GM19324 (cell line): ENCODE results near the gene FBXL4.
"Not testable (repeated sequence)": the region's sequence is repeated elsewhere in the genome, so short reads cannot be mapped to it uniquely, and the experiment has no call there.

ENCODE experiments used
- ATAC-seq: cut with Tn5 transposase; IDR thresholded peaks from one replicate; pipeline ENCODE4 v1.9.1; 2021; ENCODE audit warnings: mild to moderate bottlenecking, moderate library complexity; ENCODE audit not compliant: unreplicated experiment, low FRiP score

Gene FBXL4

DNA sequence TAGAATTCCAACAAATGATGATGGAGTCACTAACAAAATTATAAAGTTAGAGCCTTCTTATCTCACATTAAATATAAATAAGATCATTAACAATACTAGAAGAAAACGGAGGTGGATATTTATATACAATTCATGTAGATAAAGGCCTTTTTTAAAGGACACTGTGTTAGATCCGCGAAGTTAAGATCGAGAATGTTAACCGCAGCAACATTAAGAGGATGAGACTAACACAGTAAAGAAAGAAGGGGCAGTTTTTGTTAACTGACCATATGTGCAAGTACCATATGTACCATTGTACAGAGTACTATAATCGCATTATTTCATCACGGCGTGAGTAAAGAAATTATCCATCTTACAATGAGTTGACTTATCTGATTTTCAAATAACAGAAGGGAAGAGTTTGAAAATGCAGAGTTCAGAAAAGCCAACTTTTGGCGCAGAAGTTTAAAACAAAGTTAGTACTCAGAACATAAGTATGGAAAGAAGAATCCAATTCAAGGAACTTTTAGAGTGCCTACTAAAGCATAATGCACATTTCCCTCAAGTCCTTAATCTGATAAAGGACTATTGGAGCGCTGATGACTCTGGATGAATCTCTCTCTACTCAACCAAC, 1.4 kb downstream of the FBXL4 start:
- no peak for ATAC-seq

DNA sequence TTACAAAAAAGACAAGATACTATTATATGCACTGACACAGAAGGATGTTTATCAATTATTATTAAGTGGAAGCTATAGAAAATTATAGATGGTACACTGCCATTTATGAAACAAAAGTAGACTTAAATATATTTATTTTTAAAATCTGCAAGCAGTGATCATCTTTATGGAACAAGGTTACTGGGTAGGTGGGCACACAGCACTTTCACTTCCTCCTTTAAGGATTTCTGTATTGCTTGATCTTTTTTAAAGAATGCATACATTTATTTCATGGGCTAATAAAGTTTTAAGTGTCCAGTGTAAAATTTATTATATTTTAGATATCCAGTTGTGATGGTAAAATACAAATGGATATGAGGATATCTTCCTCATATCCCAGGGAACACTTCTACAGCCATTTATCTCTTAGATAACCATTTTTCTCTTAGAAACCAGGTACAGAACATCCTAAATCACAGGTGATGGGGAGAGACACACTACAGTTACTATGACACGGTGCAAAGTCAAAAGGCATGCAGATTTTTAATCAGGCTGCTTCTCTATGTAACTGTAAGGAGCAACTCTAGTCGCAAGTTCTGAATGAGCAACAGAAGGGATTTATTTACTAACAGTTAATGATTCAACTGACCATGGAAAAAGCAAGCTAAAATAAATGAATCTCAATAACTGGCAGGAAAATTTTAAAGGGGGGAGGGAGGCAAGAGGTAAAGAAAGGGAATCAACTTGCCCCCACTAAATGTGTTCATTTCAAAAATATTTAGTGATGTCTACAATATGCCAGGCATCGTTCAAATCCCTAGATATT, 2.2 kb downstream of the FBXL4 start:
- no peak for ATAC-seq

DNA sequence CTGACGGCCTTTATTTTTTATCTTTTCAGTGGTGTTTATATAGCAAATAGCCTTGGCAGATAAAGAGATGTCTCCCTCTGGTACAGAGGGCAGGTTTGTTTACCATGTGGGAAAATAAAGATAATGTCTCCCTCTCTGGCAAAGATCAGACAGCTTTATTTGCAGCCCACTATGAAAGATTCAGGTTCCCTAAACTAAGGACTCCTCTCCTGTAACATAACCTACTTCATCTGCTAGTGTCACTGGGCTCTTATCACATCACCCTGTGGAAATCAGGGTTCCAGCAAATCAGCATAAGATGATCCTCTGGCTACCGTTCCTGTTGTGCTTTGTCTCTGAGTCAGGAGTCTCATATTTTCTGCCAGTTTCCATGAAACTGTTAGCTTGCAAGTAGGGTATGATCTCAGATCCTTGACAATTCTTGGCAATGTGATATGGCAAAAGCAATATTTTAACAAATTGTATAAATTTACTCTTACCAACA, 3.1 kb downstream of the FBXL4 start:
- ATAC-seq = no peak

DNA sequence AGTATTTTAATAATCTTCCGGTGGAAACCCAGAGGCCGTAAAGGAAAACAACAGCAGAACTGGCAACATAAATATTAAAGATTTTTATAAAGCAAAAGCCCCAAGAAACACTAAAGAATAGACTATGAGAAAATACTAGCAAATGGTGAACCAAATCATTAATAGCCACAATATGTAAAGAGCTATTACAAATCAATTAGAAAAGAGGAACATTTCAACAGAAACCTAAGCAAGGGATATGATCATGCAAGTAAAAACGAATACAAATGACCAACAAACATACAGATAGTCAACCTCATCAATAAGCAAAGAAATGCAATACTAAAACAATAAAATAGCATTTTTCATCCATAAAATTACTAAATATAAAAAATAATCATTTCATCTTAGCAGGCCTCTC, 3.6 kb downstream of the FBXL4 start:
- no peak for ATAC-seq

DNA sequence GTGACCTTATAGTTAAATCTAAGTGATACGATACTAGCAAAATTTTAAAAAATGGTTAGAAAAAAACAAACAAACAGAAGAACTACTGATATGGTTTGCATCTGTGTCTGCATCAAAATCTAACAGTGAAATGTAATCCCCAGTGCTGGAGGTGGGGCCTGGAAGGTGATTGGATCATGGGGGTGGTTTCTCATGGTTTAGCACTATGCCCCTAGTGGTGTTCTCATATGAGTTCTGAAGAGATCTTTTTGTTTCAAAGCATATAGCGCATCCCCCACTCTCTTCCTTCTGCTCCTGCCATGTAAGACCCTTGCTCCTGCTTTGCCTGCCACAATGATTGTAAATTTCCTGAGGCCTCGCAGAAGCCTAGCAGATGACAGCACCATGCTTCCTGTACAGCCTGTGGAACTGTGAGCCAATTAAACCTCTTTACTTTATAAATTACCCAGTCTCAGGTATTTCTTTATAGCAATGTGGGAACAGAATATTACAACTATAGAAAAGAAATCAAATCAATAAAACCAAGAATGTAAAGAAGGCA, 5.4 kb downstream of the FBXL4 start:
- ATAC-seq = no peak

DNA sequence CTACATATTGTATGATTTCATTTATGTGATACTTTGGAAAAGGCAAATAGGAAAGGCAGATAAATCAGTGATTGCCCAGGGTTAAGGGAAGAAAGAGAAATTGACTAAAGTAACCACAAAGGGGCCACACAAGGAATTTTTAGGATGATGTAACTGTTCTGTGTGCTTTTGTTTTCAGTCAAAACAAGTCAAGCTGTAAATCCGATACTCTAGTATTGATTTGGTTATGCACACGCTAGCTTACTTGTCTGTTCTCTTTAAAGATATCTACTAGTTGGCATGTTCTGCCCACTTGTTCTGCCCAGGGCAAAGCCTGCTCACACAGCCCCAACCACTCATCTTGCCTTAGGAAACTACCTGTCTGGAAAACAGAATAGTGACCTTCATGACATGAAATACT, 6.4 kb downstream of the FBXL4 start:
- no peak for ATAC-seq

DNA sequence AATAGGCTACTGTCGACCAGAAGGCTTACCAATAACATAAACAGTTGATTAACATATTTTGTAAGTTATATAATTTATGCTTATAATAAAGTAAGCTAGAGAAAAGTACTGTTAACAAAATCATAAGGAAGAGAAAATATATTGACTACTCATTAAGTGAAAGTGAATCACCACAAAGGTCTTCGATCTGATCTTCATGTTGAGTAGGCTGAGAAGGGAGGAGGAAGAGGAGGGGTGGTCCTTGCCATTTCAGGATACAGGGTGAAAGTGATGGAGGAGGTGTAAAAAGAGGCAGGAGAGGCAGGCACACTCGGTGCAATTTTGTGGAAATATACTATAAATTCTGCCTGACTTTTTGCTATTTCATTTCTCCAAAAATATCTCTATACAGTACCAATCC, 10.4 kb downstream of the FBXL4 start:
- ATAC-seq = no peak

DNA sequence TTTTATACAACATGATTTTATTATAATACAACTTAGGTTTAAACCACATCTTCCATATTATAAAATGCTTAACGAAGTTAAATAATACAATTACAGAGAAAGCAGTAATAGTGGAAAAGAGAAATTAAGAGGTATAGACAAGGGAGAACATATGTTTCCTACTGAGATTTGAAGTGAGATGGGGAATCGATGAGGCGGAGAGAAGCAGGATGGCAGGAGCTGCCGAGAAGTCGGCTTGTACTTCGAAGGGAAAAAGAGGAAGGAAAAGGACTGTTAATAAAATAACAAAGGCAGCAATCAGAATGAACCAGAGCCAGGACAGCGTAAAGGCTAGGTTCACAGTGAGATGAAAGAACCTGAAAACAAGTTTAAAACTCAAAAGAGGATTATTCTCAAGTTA, 15.4 kb downstream of the FBXL4 start:
- ATAC-seq = no peak

DNA sequence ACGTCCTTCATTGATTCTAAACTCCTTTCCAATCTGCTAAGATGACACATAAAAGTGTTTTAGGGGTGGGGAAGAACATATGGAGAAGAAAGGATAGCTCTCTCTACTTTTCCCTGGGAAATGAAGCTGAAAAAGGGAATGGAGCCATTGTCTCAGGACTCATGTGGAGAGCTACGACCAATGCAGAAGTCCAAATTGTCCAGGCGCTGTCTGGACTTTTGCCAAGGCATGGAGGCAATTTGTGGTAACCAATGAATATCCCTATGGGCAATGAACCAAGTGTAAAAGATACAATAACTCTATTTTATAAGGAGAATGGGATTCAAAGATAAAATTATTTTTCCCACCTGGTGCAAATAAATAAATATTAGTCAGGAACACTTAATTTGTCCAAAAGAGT, 16.1 kb downstream of the FBXL4 start:
- ATAC-seq = no peak

DNA sequence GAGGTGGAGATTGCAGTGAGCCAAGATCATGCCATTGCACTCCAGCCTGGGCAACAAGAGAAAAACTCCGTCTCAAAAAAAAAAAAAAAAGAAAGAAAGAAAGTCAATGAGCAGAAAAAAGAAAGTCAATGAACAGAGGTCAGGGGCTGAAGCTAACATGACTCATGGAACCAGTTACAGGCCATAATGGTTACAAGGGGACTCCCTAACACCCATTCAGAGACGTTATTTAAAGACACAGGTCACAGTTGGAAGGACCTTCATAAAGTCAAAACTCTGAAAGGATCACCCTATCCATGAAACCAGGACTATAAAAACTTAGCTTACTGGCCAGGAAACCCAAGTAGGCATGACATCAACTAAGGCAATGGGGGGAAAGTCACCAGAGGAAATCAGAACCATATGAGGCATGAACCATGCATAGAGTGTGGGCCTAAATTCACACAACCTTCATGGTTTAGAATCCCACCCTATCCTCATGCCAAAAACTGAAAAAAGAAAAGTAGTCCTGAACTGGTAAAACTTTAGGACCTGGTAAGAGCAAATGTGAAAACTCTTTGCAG, 18.2 kb downstream of the FBXL4 start:
- ATAC-seq = no peak

DNA sequence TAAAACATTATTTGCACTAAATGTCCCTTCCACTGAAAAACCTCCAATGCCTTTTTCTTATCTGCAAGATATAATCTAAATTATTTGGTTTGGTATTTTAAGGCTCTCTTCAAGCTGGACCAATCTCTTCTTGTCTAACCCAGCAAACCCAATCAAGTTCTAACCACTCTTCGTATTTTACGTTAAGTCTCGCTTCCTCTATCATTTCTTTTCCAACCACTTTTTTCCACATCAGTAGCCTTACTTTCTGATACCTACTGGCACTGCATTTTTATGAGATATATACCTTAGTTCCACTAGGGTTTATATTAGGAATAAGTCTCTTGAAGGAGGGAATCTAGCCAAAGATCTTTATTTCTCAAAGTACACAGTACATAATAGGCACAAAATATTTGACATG, 19.1 kb downstream of the FBXL4 start:
- no peak for ATAC-seq

DNA sequence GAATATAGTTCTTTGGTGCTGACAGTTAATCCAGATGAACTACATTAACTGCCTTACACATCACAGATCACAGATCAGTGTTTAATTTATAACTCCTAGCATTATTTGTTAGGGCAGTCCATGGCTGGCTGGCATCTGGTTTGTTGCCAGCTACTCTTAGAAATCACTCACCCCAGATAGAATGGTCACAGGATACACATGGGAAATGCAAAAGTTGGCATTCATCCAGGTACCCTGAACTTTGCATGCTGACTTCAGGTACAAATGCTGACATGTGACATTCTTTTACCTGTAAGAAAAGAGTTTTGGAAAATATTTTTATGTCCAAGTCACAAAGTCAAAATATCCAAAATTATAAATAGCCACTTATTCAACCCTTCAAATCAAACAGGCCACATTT, 20.2 kb downstream of the FBXL4 start:
- no peak for ATAC-seq

DNA sequence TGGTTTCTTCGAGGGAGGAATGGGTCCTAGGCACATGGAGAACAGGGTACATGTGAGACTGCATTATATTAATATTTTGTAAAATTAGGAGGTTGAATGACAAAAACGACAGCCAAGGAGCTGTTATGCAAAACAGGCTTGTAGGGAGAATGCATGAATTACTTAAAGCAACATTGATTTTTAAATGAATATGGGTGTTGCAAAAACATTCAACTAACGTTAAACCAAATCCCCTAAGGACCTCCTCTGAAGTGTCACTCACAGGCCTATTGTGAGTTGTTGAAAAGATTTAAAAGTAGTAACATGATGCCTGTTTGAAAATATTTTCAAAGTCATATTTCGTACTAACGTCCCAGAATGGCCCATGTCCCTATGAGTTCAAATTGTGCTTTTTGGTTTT, 21.9 kb downstream of the FBXL4 start:
- no peak for ATAC-seq

DNA sequence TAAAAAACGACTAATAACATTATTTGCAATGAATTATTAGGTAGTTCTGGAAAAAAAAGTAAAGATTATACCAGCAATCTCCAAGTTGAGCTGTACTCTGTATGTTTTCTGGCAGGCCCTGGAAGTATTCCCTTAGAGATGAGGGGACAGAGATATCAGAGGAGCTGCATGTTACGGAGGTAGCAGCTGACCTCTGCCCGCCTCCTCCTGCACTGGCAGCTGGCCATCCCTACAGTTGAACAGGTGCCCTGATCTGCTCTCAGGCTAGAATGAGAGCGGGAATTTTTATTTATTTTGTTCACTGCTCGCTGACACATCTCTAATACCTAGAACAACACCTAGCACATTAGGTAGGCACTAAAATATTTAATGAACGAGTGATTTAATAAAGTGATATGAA, 23.1 kb downstream of the FBXL4 start:
- ATAC-seq = no peak

DNA sequence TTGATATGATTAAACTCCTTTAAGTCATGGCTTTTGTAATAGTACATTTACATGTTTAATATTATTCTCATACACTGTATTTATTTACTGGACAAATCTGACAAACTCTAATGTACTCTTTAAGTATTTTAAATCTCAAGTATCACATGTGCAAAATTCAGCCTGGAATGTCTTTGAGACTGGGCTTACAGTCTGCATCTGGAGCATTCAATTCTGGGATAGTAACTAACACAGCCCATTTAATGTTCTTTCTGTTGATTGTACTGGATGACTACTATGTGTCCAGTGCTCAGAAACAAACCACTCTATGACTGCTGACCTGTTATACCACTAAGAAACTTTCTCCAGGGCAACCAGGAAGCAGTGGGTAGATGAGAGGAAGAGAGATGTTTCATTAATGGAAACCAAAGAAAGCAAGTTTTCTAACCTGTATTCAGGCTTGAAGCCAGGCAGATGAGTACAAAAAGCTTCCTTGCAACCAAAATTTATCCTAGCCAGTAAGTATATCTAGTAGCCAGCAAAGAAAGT, 26.8 kb downstream of the FBXL4 start:
- ATAC-seq = peak; percentile 73

DNA sequence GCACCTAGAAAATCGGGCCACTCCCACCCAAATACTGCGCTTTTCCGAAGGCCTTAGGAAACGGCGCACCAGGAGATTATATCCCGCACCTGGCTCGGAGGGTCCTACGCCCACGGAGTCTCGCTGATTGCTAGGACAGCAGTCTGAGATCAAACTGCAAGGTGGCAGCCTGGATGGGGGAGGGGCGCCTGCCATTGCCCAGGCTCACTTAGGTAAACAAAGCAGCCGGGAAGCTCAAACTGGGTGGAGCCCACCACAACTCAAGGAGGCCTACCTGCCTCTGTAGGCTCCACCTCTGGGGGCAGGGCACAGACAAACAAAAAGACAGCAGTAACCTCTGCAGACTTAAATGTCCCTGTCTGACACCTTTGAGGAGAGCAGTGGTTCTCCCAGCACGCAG, 36.8 kb downstream of the FBXL4 start:
- not testable (repeated sequence) for ATAC-seq

DNA sequence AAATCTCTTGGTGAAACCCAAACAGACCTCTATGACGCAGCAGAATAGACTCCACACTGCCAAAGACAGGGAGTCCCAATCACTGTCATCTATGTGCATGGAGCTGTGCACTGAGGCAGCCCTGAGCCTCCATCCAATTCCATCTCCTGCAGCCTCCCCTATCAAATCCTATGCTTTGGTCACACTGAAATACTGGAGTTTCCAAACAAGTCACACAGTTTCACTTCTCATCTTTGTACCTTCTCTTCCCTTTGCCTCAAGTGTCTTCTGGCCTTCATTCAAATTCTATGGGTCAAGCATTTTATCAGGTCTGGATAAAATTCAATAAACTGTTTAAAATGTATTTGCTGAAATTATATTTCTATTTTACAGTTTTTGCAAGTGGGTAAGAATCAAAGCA, 38.5 kb downstream of the FBXL4 start:
- ATAC-seq = no peak

DNA sequence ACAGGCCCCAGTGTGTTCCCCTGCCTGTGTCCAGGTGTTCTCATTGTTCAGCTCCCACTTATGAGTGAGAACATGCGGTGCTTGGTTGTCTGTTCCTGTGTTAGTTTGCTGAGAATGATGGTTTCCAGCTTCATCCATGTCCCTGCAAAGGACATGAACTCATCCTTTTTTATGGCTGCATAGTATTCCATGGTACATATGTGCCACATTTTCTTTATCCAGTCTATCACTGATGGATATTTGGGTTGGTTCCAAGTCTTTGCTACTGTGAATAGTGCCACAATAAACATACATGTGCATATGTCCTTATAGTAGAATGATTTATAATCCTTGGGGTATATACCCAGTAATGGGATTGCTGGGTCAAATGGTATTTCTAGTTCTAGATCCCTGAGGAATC, 41.4 kb downstream of the FBXL4 start:
- ATAC-seq = not testable (repeated sequence)

DNA sequence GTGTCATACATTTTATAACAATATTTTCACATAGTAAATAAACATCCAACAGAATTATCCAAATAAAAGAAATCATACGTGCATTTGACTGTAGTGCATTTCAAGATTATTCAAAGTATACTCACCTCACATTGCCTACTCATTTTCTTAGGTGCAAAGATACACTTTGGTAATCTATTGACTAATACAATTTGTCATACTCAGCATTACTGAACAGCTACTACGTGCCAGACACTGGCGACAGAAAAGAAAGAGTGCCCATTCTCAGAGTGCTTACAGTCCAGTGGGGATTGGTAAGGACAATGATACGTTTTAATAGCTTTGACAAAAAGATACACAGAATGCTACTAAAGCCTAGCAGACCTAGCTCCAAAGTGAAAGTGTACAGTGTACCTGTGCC, 42.0 kb downstream of the FBXL4 start:
- no peak for ATAC-seq

DNA sequence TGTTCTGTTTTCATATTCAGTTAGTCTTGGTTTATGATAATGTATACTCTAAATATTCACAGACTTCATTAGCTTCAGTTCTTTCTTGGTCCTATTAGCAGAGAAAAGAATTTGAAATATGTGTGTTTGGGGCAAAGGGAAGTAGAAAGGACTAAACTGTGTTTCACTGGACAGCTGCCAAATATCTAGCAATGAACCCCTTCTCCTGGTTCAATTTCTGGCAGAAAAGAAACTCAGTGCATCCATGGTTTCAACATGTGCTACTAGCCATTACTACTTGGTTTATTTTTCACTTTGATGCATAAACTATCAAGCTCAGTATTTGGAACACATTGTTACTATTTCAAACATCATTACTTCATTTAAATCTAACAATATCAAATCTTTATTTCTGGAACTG, 43.6 kb downstream of the FBXL4 start:
- ATAC-seq = no peak

DNA sequence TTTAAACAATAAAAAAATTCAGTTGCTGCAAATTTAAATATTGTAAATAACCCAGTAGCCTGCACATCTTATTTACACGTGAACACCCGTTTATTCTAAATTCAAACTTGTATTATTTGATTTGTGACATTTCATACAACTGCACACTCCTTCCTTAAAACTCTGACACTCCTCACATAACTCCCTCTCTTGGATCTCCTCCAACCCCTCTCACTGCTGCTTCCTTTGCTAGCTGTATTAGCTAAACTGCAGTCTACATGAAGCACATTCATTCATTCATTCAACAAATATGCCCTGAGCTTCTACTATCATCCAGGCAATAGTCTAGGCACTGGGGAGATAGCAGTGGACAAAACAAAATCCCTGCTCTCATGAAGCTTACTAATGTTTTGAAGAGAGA, 47.0 kb downstream of the FBXL4 start:
- ATAC-seq = no peak
